Endothelial cell (in vitro differentiated cells): ENCODE measurements around the gene SPEM1. TPM values are rescaled to one million over a fixed set of nuclear protein-coding genes. Genes with fewer than 3 reads are reported as not detected.

Experiments used
- DNase-seq: peaks from one replicate; pipeline ENCODE4 v3.0.0; 2021; ENCODE audit warnings: low spot score
- H3K27ac Mint-ChIP-seq: one replicate; pipeline ENCODE4 v1.8.0; 2021; ENCODE audit warnings: mixed read lengths, inconsistent platforms; ENCODE audit not compliant: unreplicated experiment
- H3K27me3 Mint-ChIP-seq: one replicate; pipeline ENCODE4 v1.8.0; 2021; ENCODE audit warnings: mild to moderate bottlenecking, moderate library complexity, mixed read lengths, inconsistent platforms; ENCODE audit not compliant: unreplicated experiment
- H3K36me3 Mint-ChIP-seq: one replicate; pipeline ENCODE4 v1.8.0; 2021; ENCODE audit warnings: mild to moderate bottlenecking, low read depth, mixed read lengths, inconsistent platforms; ENCODE audit not compliant: unreplicated experiment
- H3K4me1 Mint-ChIP-seq: one replicate; pipeline ENCODE4 v1.8.0; 2021; ENCODE audit warnings: mild to moderate bottlenecking, mixed read lengths, inconsistent platforms; ENCODE audit not compliant: unreplicated experiment
- H3K4me3 Mint-ChIP-seq: one replicate; pipeline ENCODE4 v1.8.0; 2021; ENCODE audit warnings: mild to moderate bottlenecking, mixed read lengths, inconsistent platforms; ENCODE audit not compliant: unreplicated experiment
- H3K9me3 Mint-ChIP-seq: one replicate; pipeline ENCODE4 v1.8.0; 2021; ENCODE audit warnings: mixed read lengths, inconsistent platforms; ENCODE audit not compliant: unreplicated experiment
- CTCF ChIP-seq: fragments of 200-600 bp; sonication (generic); IDR thresholded peaks from one replicate; pipeline ENCODE4 v1.5.0; 2021; ENCODE audit warnings: antibody characterized with exemption; ENCODE audit not compliant: unreplicated experiment
- total RNA-seq: library from RNA; stranded (reverse); fragmentation: NEBNext Ultra II Directional; extraction: Animal tissue kit (Norgen Biotek cat#: 25700); gene quantifications from one replicate; pipeline ENCODE4 v1.2.1, GENCODE V29; 2021; ENCODE audit not compliant: unreplicated experiment

The SPEM1 gene
- total RNA-seq, 1 donor from 2014 or later, result 0.38 TPM

- DNase-seq, result no peak
- H3K9me3 Mint-ChIP-seq, result no peaks in the 10 kb centered on the region
- TF ChIP-seq CTCF, result no peak
- no peak overlapping the region for H3K4me3 Mint-ChIP-seq
- H3K4me1 Mint-ChIP-seq, result peaks cover 19% of the 10 kb centered on the region
- H3K27ac Mint-ChIP-seq, result no peak overlapping the region
- H3K36me3 Mint-ChIP-seq, result peaks cover 20% of the 10 kb centered on the region
- peaks cover 5% of the 10 kb centered on the region for H3K27me3 Mint-ChIP-seq
Observed at GRCh38 chr17:7415784-7416183, 4.3 kb upstream of the SPEM1 start.

- peaks cover 19% of the 10 kb centered on the region for H3K4me1 Mint-ChIP-seq
- H3K4me3 Mint-ChIP-seq, result peak overlapping the region; percentile 59
- H3K9me3 Mint-ChIP-seq, result no peaks in the 10 kb centered on the region
- no peak for TF ChIP-seq CTCF
- no peak overlapping the region for H3K27ac Mint-ChIP-seq
- no peak for DNase-seq
- H3K36me3 Mint-ChIP-seq, result peaks cover 20% of the 10 kb centered on the region
- peaks cover 4% of the 10 kb centered on the region for H3K27me3 Mint-ChIP-seq
Observed at GRCh38 chr17:7416323-7416722, 3.8 kb upstream of the SPEM1 start.

GRCh38 chr17:7417056-7417655, 3.0 kb upstream of the SPEM1 start:
- H3K27ac Mint-ChIP-seq, result no peak overlapping the region
- no peak for TF ChIP-seq CTCF
- H3K4me3 Mint-ChIP-seq, result no peak overlapping the region
- DNase-seq, result no peak
- no peaks in the 10 kb centered on the region for H3K9me3 Mint-ChIP-seq
- peaks cover 4% of the 10 kb centered on the region for H3K27me3 Mint-ChIP-seq
- peaks cover 17% of the 10 kb centered on the region for H3K4me1 Mint-ChIP-seq
- peaks cover 20% of the 10 kb centered on the region for H3K36me3 Mint-ChIP-seq

GRCh38 chr17:7418472-7419152, 1.5 kb upstream of the SPEM1 start:
- H3K4me3 Mint-ChIP-seq, result no peak overlapping the region
- peaks cover 4% of the 10 kb centered on the region for H3K27me3 Mint-ChIP-seq
- H3K27ac Mint-ChIP-seq, result peak overlapping the region; percentile 42
- no peak for DNase-seq
- TF ChIP-seq CTCF, result no peak
- H3K4me1 Mint-ChIP-seq, result peaks cover 8% of the 10 kb centered on the region
- peaks cover 20% of the 10 kb centered on the region for H3K36me3 Mint-ChIP-seq
- no peaks in the 10 kb centered on the region for H3K9me3 Mint-ChIP-seq

- TF ChIP-seq CTCF, result no peak
- H3K4me3 Mint-ChIP-seq, result no peak overlapping the region
Observed at GRCh38 chr17:7421186-7421585, 1.1 kb downstream of the SPEM1 start.

More at GRCh38 chr17:7421186-7421585, 1.1 kb downstream of the SPEM1 start:
- H3K36me3 Mint-ChIP-seq, result peaks cover 10% of the 10 kb centered on the region
- H3K9me3 Mint-ChIP-seq, result no peaks in the 10 kb centered on the region
- peaks cover 8% of the 10 kb centered on the region for H3K4me1 Mint-ChIP-seq
- DNase-seq, result no peak
- no peak overlapping the region for H3K27ac Mint-ChIP-seq
- H3K27me3 Mint-ChIP-seq, result peaks cover 9% of the 10 kb centered on the region
